HUES64 (cell line): Measurements from ENCODE around the gene ENPP3.
"Not testable (repeated sequence)": the region's sequence is repeated elsewhere in the genome, so short reads cannot be mapped to it uniquely, and the experiment has no call there.

Experiments used
- H3K27ac ChIP-seq: 2 replicates; pipeline ENCODE4 v1.7.0; 2013; ENCODE audit warnings: low read depth, low read length, inconsistent platforms
- H3K27me3 ChIP-seq: 2 replicates; pipeline ENCODE4 v1.6.1; 2013; ENCODE audit warnings: mild to moderate bottlenecking, low read length; ENCODE audit not compliant: insufficient read depth
- H3K36me3 ChIP-seq: 2 replicates; pipeline ENCODE4 v1.6.1; 2013; ENCODE audit warnings: mild to moderate bottlenecking, low read length; ENCODE audit not compliant: insufficient read depth
- H3K4me1 ChIP-seq: 2 replicates; pipeline ENCODE4 v1.6.1; 2013; ENCODE audit warnings: mild to moderate bottlenecking, low read length, moderate library complexity; ENCODE audit not compliant: insufficient read depth
- H3K4me3 ChIP-seq: 2 replicates; pipeline ENCODE4 v1.5.1; 2013; ENCODE audit warnings: mild to moderate bottlenecking, low read length, moderate library complexity
- H3K9ac ChIP-seq: 2 replicates; pipeline ENCODE4 v1.6.1; 2013; ENCODE audit warnings: mild to moderate bottlenecking, low read depth, low read length
- H3K9me3 ChIP-seq: 2 replicates; pipeline ENCODE4 v1.6.1; 2013; ENCODE audit warnings: low read depth, low read length; ENCODE audit not compliant: insufficient read depth
- WGBS: fragments of 150-250, 120-280 bp; methylation state at CpG from one replicate; pipeline ENCODE4 v1.1.7; 2013; ENCODE audit warnings: missing lambda C conversion rate; 5-methylcytosine and 5-hydroxymethylcytosine counted together

The ENPP3 gene

DNA sequence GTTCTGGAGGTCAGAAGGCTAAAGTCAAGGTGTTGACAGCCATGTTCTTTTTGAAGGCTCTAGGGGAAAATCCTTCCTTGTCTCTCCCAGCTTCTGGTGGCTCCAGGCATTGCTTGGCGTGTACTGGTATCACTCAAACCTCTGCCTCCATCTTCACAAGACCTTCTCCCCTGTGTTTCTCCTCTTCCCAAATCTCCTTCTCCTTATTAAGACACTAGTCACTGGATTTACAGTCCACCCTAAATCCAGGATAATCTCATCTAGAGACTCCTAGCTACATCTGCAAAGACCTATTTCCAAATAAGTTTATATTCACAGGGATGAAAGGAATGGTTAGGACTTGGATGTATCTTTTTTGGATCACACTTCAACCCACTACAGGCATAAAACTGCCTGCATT lies 99.7 kb downstream of the ENPP3 start:
- Histone ChIP-seq H3K27ac (no peak overlapping the region), H3K4me3 (no peak overlapping the region), H3K9me3 (no peaks in the 10 kb centered on the region), H3K27me3 (no peaks in the 10 kb centered on the region), H3K4me1 (no peaks in the 10 kb centered on the region), H3K9ac (no peak overlapping the region), H3K36me3 (no peaks in the 10 kb centered on the region)
- 96% methylated on average over 1 of the region's 1 CpG for WGBS

DNA sequence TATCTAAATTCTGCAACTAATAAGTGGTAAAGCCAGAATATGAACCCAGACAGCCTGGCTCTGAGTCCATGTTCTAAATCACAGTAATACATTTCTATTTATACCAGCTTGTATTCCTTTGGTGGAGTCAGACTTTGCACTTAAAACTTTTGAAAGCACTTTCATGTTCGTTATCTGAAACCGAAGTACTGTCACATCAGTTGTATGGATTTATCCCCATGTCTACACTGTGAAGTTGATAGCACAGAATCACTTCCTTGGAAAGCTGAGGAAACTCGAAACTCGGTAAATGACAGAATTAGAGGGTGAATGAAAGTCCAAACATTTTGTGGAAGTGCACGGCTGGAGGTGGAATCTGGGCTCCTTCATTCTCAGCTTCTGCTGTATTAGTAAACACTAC lies 102.0 kb downstream of the ENPP3 start:
- peaks cover 4% of the 10 kb centered on the region for H3K4me1 ChIP-seq
- H3K27ac ChIP-seq: no peak overlapping the region
- no peaks in the 10 kb centered on the region for H3K9me3 ChIP-seq
- 95% methylated on average over 5 of the region's 5 CpGs for WGBS
- H3K9ac ChIP-seq: no peak overlapping the region
- H3K36me3 ChIP-seq: no peaks in the 10 kb centered on the region
- no peak overlapping the region for H3K4me3 ChIP-seq
- H3K27me3 ChIP-seq: no peaks in the 10 kb centered on the region

DNA sequence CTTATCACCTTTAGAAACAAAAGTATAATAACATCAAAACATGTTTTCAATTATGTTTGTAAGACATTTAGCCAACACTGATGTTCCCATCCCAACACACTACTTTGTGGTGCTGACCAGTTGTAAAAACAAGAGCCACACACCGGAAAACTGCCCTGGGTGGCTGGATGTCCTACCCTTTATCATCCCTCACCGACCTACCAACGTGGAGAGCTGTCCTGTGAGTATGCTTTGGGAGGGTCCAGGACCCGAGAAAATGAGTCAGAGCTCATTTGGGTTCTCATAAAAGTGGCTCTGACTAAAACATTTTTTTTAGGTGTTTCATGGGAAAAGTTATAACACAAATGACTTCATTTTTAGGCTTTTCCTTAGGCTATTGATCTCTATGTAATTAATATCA lies 103.1 kb downstream of the ENPP3 start:
- H3K9ac ChIP-seq: no peak overlapping the region
- H3K4me1 ChIP-seq: peaks cover 14% of the 10 kb centered on the region
- no peaks in the 10 kb centered on the region for H3K36me3 ChIP-seq
- 78% methylated on average over 4 of the region's 4 CpGs for WGBS
- H3K4me3 ChIP-seq: no peak overlapping the region
- H3K9me3 ChIP-seq: no peaks in the 10 kb centered on the region
- no peaks in the 10 kb centered on the region for H3K27me3 ChIP-seq
- no peak overlapping the region for H3K27ac ChIP-seq

DNA sequence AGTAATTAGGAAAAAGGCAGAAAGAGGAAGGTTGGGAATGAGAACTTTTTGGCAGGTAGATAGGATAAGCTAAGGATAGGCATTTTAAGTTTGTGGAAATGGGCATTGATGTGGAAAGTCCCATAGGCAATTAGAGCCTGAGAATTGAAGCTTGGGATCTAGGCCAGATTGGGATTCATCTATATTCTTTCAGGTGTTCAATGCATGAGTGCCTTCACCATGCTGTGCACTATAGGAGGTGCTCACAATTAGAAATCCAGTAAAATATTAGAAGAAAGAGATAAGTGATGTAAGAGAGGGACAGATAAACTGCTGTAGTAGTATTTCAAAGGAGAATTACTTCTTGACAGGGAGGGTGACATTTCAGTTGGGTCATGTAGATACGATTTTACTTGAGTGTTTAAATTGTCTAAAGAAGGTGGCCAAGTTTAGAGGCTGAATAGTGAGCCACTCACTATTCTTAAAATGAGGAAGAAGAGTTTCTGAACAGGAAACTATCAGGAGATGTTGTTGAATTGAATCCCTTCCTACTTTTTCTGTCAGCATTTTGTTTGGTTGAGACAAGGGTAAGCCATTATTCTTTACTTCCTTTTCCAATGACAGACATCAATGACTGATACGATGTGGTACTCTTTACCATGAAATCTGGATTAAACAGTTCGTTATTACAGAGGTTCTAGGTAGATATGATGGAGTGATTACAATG lies 104.7 kb downstream of the ENPP3 start:
- Histone ChIP-seq H3K27me3 (no peaks in the 10 kb centered on the region), H3K4me1 (peaks cover 14% of the 10 kb centered on the region), H3K4me3 (no peak overlapping the region), H3K9me3 (no peaks in the 10 kb centered on the region), H3K36me3 (no peaks in the 10 kb centered on the region), H3K9ac (no peak overlapping the region), H3K27ac (no peak overlapping the region)
- 95% methylated on average over 3 of the region's 3 CpGs for WGBS

DNA sequence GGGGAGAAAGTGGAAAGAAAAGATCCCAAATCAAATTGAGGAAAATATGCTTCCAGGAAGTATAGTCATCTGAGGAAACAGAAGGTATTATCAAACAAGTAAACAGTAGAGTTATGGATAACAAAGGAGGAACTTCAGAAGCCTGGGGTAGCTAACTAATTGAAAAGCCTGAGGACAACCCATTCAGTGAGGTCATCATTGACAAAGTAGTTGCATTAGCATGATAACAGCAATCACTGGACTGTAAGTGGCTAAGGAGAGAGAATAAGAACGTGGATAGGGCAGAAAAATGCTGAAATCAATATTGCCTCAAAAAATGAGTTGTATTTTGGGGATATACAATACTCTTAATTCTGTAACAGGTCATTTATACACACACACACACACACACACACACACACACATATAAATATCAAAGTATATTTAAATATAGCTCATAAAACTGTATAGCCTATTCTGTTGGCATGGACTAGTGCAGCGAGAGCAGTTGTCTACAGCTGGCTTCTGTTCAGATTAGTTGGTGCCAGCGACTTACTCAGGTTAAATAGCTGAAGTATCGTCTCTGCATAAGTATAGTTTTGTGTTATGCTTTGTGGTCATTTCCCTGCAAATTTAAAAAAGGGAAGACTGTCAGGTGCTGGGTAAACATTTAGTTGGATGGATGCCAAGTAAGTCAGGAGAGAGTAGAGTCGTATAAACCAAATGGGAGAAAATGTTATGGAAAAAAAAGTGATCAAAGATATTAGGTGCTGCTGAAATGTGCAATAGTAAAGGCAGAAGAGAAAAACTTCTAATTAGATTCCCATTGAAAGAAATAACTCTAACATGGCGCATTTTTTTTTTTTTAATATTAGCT lies 107.6 kb downstream of the ENPP3 start:
- H3K9ac ChIP-seq: no peak overlapping the region
- no peak overlapping the region for H3K4me3 ChIP-seq
- peaks cover 14% of the 10 kb centered on the region for H3K4me1 ChIP-seq
- H3K27ac ChIP-seq: peak overlapping the region; percentile 27; the same call in 1 of the 2 replicates
- no peaks in the 10 kb centered on the region for H3K27me3 ChIP-seq
- 65% methylated on average over 6 of the region's 6 CpGs for WGBS
- H3K36me3 ChIP-seq: no peaks in the 10 kb centered on the region
- H3K9me3 ChIP-seq: no peaks in the 10 kb centered on the region

DNA sequence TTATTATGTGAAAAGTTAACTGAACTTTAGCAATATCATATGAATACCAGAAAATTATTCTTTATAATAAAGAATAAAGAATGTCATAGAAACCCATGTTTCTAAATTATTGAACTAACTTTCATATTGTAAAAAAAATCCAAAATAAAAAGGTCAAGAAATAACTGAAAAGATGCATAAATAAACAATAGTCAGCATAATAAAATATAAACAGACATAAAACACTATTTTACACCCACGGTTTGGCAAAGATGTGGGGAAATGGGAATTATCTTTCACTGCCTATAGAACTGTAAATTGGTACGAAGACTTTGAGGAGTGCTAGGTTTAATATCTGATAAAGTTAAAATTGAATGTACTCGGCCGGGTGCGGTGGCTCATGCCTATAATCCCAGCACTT lies 108.4 kb downstream of the ENPP3 start:
- H3K36me3 ChIP-seq: no peaks in the 10 kb centered on the region
- WGBS: 98% methylated on average over 5 of the region's 5 CpGs

DNA sequence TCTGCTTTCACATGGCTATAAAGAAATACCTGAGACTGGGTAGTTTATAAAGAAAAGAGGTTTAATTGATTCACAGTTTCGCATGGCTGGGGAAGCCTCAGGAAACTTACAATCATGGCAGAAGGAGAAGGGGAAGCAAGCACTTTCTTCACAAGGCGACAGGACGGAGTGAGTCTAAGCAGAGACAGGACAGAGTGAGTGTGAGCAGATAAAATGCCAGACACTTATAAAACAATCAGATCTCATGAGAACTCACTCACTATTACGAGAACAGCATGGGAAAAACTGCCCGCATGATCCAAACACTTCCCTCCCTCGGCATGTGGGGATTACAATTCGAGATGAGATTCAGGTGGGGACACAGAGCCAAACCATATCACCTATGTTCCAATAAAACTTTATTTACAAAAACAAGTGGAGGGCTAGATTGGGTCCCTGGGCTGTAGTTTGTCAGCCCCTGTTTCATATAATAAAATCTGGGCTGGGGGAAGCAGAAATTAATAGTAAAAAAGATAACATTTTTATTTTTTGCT lies 110.8 kb downstream of the ENPP3 start:
- Histone ChIP-seq H3K36me3 (no peaks in the 10 kb centered on the region), H3K27me3 (no peaks in the 10 kb centered on the region), H3K4me1 (peaks cover 14% of the 10 kb centered on the region), H3K27ac (no peak overlapping the region), H3K9ac (no peak overlapping the region), H3K4me3 (no peak overlapping the region), H3K9me3 (no peaks in the 10 kb centered on the region)
- WGBS: 85% methylated on average over 7 of the region's 7 CpGs

More for the DNA sequence above, 108.4 kb downstream of the ENPP3 start:
- Histone ChIP-seq H3K27me3 (no peaks in the 10 kb centered on the region), H3K27ac (no peak overlapping the region), H3K9me3 (no peaks in the 10 kb centered on the region), H3K4me1 (peaks cover 14% of the 10 kb centered on the region), H3K9ac (no peak overlapping the region), H3K4me3 (no peak overlapping the region)

DNA sequence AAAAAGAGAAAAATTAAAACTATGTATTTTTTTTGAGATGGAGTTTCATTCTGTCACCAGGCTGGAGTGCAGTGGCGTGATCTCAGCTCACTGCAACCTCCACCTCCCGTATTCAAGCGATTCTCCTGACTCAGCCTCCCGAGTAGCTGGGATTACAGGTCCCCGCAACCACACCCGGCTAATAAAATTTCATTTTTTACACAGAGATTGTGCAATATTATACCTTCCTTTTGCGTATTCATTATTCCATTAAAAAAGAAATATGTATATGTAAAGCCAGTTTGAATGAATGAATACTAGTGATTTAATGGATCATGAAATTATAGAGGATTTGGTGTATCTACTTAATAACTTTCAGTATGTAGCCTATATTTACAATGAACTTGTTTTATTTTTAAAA lies 111.9 kb downstream of the ENPP3 start:
- Histone ChIP-seq H3K4me3 (no peak overlapping the region), H3K36me3 (no peaks in the 10 kb centered on the region), H3K27ac (no peak overlapping the region), H3K9ac (no peak overlapping the region), H3K9me3 (no peaks in the 10 kb centered on the region), H3K27me3 (no peaks in the 10 kb centered on the region), H3K4me1 (peaks cover 11% of the 10 kb centered on the region)
- WGBS: 93% methylated on average over 6 of the region's 7 CpGs

DNA sequence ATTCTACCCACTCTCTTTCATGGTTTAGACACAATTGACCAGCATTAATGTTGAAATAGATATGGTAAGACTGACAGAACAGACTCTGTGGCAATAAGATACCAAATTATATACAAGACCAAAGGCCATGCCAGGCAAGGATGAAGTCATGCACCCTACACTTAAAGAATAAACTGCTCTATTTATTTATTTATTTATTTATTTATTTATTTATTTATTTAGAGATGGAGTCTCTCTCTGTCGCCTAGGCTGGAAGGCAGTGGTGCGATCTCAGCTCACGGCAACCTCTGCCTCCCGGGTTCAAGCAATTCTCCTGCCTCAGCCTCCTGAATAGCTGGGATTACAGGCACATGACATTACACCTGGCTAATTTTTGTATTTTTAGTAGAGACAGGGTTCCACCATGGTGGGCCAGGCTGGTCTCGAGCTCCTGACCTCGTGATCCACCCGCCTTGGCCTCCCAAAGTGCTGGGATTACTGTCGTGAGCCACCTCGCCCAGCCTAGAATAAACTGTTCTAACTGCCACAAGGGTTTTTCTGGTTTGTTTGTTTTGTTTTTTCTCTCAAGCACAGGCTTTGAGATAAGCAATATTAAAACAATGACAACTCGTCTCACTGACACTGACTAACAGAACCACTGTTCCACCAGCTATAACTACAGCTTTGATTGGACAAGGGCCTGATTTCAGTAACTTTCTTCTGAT lies 114.1 kb downstream of the ENPP3 start:
- H3K9ac ChIP-seq, H3K36me3 ChIP-seq, H3K27me3 ChIP-seq, H3K4me1 ChIP-seq, H3K9me3 ChIP-seq, H3K4me3 ChIP-seq, H3K27ac ChIP-seq: not testable (repeated sequence)
- WGBS: 92% methylated on average over 10 of the region's 10 CpGs

DNA sequence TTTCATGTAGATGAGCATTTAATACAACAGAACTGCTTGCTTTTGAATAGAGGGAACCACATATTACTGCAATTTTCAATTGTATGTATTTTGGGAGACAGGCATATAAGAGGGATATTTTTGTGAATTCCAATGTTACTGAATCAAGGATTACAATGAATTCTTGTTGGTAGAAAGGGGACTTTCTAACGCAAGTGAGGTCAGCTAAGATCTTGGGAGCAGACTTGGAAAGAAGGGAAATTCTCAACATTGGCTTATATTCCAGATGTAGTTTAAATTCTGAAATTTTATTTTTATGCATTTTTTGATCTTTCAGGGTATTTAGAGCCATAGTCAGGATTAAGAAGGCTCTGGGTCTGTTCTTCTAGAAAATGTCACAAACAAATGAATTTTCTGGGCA lies 117.0 kb downstream of the ENPP3 start:
- WGBS: 100% methylated on average over 1 of the region's 1 CpG
- no peak overlapping the region for H3K9ac ChIP-seq

More for the DNA sequence above, 117.0 kb downstream of the ENPP3 start:
- Histone ChIP-seq H3K36me3 (no peaks in the 10 kb centered on the region), H3K4me3 (no peak overlapping the region), H3K9me3 (no peaks in the 10 kb centered on the region), H3K27me3 (no peaks in the 10 kb centered on the region), H3K27ac (no peak overlapping the region), H3K4me1 (no peaks in the 10 kb centered on the region)
